ENCODE results near the gene FGG.

GRCh38 chr4:154608361-154609252 is 3.8 kb downstream of the FGG start:
- TF ChIP-seq CTCF (IDR thresholded peaks at IDR 0.05; ENCODE audit: insufficient read depth, low read length, poor library complexity, severe bottlenecking) (no peak), EZH2phosphoT487 (conservative IDR thresholded peaks at IDR 0.05; ENCODE audit: low read length) (no peak)

Measured in SU-DHL-6 (cell line).